ENCODE measurements around the gene PCK2.

DNA sequence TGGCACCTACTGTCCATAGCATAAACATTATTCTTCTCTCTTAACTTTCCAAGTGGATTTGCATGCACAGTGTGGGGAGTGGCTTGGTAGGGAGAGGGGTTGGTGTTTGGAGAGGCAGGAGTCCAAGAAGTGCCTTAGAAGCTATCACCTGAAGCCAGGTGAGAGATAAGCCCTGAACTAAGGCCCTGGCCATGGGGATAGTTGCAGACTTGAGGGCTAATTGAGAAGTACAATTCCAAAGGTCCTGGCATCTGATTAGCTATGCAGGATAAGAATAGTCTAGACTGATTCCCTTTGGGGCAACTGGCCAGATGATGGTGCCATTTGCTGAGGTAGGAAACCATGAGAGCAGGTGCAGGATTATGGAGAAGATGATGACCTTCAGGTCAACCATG, 2.0 kb upstream of the PCK2 start:
- TF ChIP-seq POLR2AphosphoS5 (IDR thresholded peaks at IDR 0.05; ENCODE audit: low read depth) (no peak), CTCF (IDR thresholded peaks at IDR 0.05; ENCODE audit: insufficient read depth, low read length) (no peak)
